ENCODE measurements around the gene ETV3.

Gene ETV3

DNA sequence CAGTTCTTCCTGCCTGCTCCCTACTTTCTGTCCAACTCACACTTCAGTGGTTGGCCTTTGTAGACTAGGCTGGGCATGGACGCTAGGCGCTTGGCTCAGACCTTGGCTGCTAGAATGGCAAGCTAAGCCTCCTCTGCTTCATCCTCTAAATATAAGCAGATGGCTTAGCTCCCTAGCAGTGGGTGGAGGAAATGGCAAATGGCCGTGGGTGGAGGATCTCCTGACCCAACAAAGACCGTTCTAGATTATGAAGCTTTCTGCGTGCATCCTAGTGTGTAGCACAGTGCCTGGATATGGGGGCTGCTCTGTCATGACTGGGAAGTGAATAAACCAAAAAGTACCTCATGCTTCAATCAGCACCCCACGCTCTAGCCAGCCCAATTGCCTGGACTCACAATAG is 28.2 kb downstream of the ETV3 start:
- peaks cover 79% of the 10 kb centered on the region for H3K4me1 ChIP-seq (ENCODE audit: low read length)
- H3K27ac ChIP-seq (ENCODE audit: low read length) = no peak overlapping the region
- H3K36me3 ChIP-seq (replicated peaks; ENCODE audit: low read depth, low read length) = no peaks in the 10 kb centered on the region
- H3K4me2 ChIP-seq (ENCODE audit: low read length) = no peak overlapping the region
- no peaks in the 10 kb centered on the region for H4K20me1 ChIP-seq (ENCODE audit: insufficient read depth, low read length)
- no peak for TF ChIP-seq EZH2phosphoT487 (IDR thresholded peaks at IDR 0.05; ENCODE audit: low read depth)
- TF ChIP-seq, protein P1, sequence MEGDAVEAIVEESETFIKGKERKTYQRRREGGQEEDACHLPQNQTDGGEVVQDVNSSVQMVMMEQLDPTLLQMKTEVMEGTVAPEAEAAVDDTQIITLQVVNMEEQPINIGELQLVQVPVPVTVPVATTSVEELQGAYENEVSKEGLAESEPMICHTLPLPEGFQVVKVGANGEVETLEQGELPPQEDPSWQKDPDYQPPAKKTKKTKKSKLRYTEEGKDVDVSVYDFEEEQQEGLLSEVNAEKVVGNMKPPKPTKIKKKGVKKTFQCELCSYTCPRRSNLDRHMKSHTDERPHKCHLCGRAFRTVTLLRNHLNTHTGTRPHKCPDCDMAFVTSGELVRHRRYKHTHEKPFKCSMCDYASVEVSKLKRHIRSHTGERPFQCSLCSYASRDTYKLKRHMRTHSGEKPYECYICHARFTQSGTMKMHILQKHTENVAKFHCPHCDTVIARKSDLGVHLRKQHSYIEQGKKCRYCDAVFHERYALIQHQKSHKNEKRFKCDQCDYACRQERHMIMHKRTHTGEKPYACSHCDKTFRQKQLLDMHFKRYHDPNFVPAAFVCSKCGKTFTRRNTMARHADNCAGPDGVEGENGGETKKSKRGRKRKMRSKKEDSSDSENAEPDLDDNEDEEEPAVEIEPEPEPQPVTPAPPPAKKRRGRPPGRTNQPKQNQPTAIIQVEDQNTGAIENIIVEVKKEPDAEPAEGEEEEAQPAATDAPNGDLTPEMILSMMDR (IDR thresholded peaks at IDR 0.05; ENCODE audit: low read depth, low read length) = no peak
- no peaks in the 10 kb centered on the region for H3K27me3 ChIP-seq (ENCODE audit: low read depth, low read length)
- H3K4me3 ChIP-seq (ENCODE audit: low read length) = no peak overlapping the region
- no peak overlapping the region for H3K9ac ChIP-seq (ENCODE audit: low read length)
- H2AFZ ChIP-seq (ENCODE audit: low read depth, low read length) = no peak overlapping the region
- H3K79me2 ChIP-seq (ENCODE audit: low read length) = no peaks in the 10 kb centered on the region
- no peaks in the 10 kb centered on the region for H3K9me3 ChIP-seq (ENCODE audit: insufficient read depth, low read length)

DNA sequence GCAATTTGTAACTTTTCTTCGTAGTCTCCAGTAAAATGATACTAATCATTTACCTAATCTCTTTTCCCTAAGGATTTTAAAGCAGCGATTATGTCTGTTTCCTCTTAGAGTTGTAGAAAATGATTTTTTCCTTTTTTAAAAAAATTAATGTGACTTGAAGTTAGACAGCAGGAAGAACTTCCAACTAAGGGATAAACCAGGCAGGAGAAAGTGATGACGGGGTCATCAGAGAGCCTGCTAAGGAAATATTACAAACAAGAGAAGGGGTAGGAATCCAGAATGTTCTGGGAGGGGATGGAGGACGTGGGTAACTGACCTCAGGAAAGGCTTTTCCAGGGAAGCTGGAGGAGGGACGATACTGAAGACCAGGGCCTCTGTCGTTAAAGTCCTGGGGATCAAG is 29.7 kb downstream of the ETV3 start:
- Histone ChIP-seq H3K9ac (ENCODE audit: low read length) (no peak overlapping the region), H3K79me2 (ENCODE audit: low read length) (no peaks in the 10 kb centered on the region), H3K36me3 (replicated peaks; ENCODE audit: low read depth, low read length) (no peaks in the 10 kb centered on the region), H4K20me1 (ENCODE audit: insufficient read depth, low read length) (no peaks in the 10 kb centered on the region), H3K27me3 (ENCODE audit: low read depth, low read length) (no peaks in the 10 kb centered on the region), H3K4me1 (ENCODE audit: low read length) (peaks cover 85% of the 10 kb centered on the region), H3K27ac (ENCODE audit: low read length) (no peak overlapping the region), H3K4me3 (ENCODE audit: low read length) (no peak overlapping the region), H3K4me2 (ENCODE audit: low read length) (no peak overlapping the region), H3K9me3 (ENCODE audit: insufficient read depth, low read length) (no peaks in the 10 kb centered on the region), H2AFZ (ENCODE audit: low read depth, low read length) (no peak overlapping the region)
- no peak for TF ChIP-seq EZH2phosphoT487 (IDR thresholded peaks at IDR 0.05; ENCODE audit: low read depth)
- TF ChIP-seq, protein P1 (IDR thresholded peaks at IDR 0.05; ENCODE audit: low read depth, low read length) = no peak

DNA sequence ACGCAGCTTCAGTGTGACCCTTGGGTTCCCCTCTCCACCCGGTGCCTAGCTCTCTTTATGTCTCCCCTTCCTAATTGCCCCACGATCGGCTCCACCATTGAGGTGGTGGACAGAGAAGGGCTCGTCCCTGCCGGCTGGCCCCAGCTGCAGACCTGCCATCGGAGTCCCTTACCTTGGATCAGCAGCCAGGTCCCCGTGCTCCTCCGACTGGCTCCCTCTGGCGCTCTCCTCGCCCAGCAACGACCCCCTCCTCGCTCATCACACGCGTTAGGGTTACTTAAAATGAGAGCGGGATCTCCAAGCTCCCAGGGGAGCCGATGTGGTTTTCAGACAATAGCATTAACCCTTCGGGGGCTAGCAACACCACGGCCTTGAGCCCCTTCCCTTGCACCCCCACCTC is 30.5 kb downstream of the ETV3 start:
- no peaks in the 10 kb centered on the region for H3K36me3 ChIP-seq (replicated peaks; ENCODE audit: low read depth, low read length)
- H3K4me2 ChIP-seq (ENCODE audit: low read length) = peak overlapping the region; percentile 69; the same call in 1 of the 2 replicates
- H3K4me3 ChIP-seq (ENCODE audit: low read length) = no peak overlapping the region
- H3K27me3 ChIP-seq (ENCODE audit: low read depth, low read length) = no peaks in the 10 kb centered on the region
- no peak overlapping the region for H2AFZ ChIP-seq (ENCODE audit: low read depth, low read length)
- peaks cover 85% of the 10 kb centered on the region for H3K4me1 ChIP-seq (ENCODE audit: low read length)
- no peak overlapping the region; the same call in 1 of the 2 replicates for H3K9ac ChIP-seq (ENCODE audit: low read length)
- H3K9me3 ChIP-seq (ENCODE audit: insufficient read depth, low read length) = no peaks in the 10 kb centered on the region
- H3K79me2 ChIP-seq (ENCODE audit: low read length) = no peaks in the 10 kb centered on the region
- TF ChIP-seq, protein P1 (IDR thresholded peaks at IDR 0.05; ENCODE audit: low read depth, low read length) = no peak
- no peak for TF ChIP-seq EZH2phosphoT487 (IDR thresholded peaks at IDR 0.05; ENCODE audit: low read depth)
- H3K27ac ChIP-seq (ENCODE audit: low read length) = peak overlapping the region; percentile 74; the same call in 1 of the 2 replicates
- no peaks in the 10 kb centered on the region for H4K20me1 ChIP-seq (ENCODE audit: insufficient read depth, low read length)

DNA sequence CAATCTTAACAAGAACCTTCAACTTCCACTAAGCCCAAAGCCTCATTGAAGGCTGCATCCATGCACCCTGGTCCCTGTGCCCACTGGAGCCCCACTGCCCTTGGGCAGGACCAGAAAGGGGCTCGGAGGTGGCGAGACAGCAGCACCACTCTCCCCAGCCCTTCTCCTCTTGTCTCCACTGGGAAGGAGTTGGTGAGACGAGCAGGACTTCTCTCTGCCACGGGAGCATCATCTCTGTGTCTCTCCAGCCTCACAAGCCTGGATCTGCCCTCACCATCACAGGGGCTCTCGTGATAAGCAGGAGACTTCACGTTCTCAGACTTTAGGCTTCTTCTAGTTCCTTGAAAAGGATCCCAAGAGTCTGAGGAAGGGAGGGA is 31.4 kb downstream of the ETV3 start:
- no peak overlapping the region for H2AFZ ChIP-seq (ENCODE audit: low read depth, low read length)

More for the DNA sequence above, 31.4 kb downstream of the ETV3 start:
- no peaks in the 10 kb centered on the region for H3K36me3 ChIP-seq (replicated peaks; ENCODE audit: low read depth, low read length)
- no peaks in the 10 kb centered on the region for H3K27me3 ChIP-seq (ENCODE audit: low read depth, low read length)
- peak overlapping the region; percentile 74 for H3K27ac ChIP-seq (ENCODE audit: low read length)
- no peak for TF ChIP-seq EZH2phosphoT487 (IDR thresholded peaks at IDR 0.05; ENCODE audit: low read depth)
- TF ChIP-seq, protein P1 (IDR thresholded peaks at IDR 0.05; ENCODE audit: low read depth, low read length) = no peak
- peak overlapping the region; percentile 69 for H3K4me2 ChIP-seq (ENCODE audit: low read length)
- H3K79me2 ChIP-seq (ENCODE audit: low read length) = no peaks in the 10 kb centered on the region
- H4K20me1 ChIP-seq (ENCODE audit: insufficient read depth, low read length) = no peaks in the 10 kb centered on the region
- H3K9ac ChIP-seq (ENCODE audit: low read length) = peak overlapping the region; percentile 69
- H3K4me1 ChIP-seq (ENCODE audit: low read length) = peaks cover 78% of the 10 kb centered on the region
- H3K4me3 ChIP-seq (ENCODE audit: low read length) = peak overlapping the region; percentile 38
- H3K9me3 ChIP-seq (ENCODE audit: insufficient read depth, low read length) = no peaks in the 10 kb centered on the region
